Measurements from ENCODE around the gene HHATL.

GRCh38 chr3:42742688-42743087 lies 40.1 kb upstream of the HHATL start:
- TF ChIP-seq CTCF (IDR thresholded peaks at IDR 0.05 in 8 of 11, conservative IDR thresholded peaks at IDR 0.05 in 3 of 11) (no peak), POLR2A (IDR thresholded peaks at IDR 0.05) (no peak)
